ENCODE results near the gene FSTL4. TPM values are rescaled to one million over a fixed set of nuclear protein-coding genes. Genes with fewer than 3 reads are reported as not detected.

Gene FSTL4
- polyA plus RNA-seq, 1 donor (not counting 4 experiments of a cell fraction or from before 2014, with no cell fraction given): 1.7 TPM

DNA sequence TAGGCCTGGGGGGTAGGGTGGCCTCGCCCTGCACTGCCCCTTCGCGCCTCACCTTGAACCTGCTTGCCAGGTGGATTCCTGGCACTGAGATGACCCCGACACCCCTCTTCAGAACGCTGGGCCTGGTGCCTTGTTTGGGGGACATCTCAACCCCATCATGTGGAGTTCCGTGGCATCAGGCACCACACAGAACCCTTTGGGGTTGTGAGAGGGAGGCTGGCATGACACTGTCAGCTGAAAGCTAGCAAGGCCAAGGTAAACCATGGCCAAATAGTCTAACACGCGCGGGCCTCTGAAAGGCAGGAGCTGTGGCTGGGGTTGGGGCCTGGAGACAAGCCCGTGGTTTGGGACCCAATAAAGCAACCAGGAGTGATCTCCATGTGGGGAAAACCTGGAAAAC is 163.2 kb downstream of the FSTL4 start:
- TF ChIP-seq, protein P1, sequence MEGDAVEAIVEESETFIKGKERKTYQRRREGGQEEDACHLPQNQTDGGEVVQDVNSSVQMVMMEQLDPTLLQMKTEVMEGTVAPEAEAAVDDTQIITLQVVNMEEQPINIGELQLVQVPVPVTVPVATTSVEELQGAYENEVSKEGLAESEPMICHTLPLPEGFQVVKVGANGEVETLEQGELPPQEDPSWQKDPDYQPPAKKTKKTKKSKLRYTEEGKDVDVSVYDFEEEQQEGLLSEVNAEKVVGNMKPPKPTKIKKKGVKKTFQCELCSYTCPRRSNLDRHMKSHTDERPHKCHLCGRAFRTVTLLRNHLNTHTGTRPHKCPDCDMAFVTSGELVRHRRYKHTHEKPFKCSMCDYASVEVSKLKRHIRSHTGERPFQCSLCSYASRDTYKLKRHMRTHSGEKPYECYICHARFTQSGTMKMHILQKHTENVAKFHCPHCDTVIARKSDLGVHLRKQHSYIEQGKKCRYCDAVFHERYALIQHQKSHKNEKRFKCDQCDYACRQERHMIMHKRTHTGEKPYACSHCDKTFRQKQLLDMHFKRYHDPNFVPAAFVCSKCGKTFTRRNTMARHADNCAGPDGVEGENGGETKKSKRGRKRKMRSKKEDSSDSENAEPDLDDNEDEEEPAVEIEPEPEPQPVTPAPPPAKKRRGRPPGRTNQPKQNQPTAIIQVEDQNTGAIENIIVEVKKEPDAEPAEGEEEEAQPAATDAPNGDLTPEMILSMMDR (optimal IDR thresholded peaks at IDR 0.05 in 1 of 3, IDR thresholded peaks at IDR 0.05 in 1 of 3, conservative IDR thresholded peaks at IDR 0.05 in 1 of 3; ENCODE audit: extremely low read depth in 1 of 3, insufficient read depth in 2 of 3, low read length in 3 of 3): no peak
- TF ChIP-seq EZH2 (IDR thresholded peaks at IDR 0.05; ENCODE audit: low read length): no peak
- no peak overlapping the region for H3K4me2 ChIP-seq (ENCODE audit: control insufficient read depth, extremely low read depth, insufficient read depth, low read depth, low read length)
- H3K27me3 ChIP-seq (ENCODE audit: control insufficient read depth, extremely low read depth, insufficient read depth, low read length): peaks cover 8% of the 10 kb centered on the region
- H4K20me1 ChIP-seq (ENCODE audit: control insufficient read depth, extremely low read depth, insufficient read depth, low read length): no peaks in the 10 kb centered on the region
- no peak overlapping the region for H3K4me3 ChIP-seq (ENCODE audit: control insufficient read depth in 2 of 3, extremely low read depth in 1 of 3, insufficient read depth in 2 of 3, low read depth in 1 of 3, low read length in 3 of 3)
- no peaks in the 10 kb centered on the region for H3K9me1 ChIP-seq (ENCODE audit: control insufficient read depth, extremely low read depth, insufficient read depth, low read length)
- DNase-seq (ENCODE audit: low read depth, low spot score) (no peak), FAIRE-seq (no peak)
- H2AFZ ChIP-seq (ENCODE audit: control insufficient read depth, low read length): no peak overlapping the region
- H3K9me3 ChIP-seq (ENCODE audit: control insufficient read depth, low read depth, low read length): no peaks in the 10 kb centered on the region
- H3K27ac ChIP-seq (ENCODE audit: control insufficient read depth, insufficient read depth, low read length): no peak overlapping the region
- no peaks in the 10 kb centered on the region for H3K4me1 ChIP-seq (ENCODE audit: control insufficient read depth, extremely low read depth, insufficient read depth, low read length)
- H3K79me2 ChIP-seq (ENCODE audit: control insufficient read depth, insufficient read depth, low read length): no peaks in the 10 kb centered on the region
- H3K9ac ChIP-seq (ENCODE audit: control insufficient read depth, extremely low read depth, insufficient read depth, low read length): no peak overlapping the region
- dilution Hi-C loops (cut with MboI; ENCODE audit: extremely low pct_ligation_motif_present, low sequenced_read_pairs): no loop called here
- H3K36me3 ChIP-seq (ENCODE audit: control insufficient read depth in 2 of 2, extremely low read depth in 1 of 2, insufficient read depth in 2 of 2, low read length in 2 of 2): no peaks in the 10 kb centered on the region

DNA sequence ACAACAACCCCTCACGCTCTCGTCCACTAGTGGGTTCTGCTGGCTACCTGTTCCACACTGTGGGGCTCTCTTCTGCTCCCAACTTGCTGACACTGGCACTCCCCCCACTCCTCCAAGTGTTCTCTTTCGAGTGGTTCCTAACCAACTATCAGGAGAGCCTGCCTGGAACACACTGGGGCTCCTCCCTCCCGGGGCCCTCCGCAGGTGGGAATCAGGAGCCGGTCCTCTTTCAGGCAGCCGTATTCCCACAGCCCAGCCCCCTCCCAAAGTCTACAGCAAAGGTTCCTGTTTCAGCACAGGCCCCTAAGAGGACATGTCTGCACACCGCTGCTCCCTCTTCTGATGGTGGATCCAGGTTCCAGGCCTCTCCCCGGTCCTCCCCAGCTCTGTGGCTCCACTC is 165.9 kb downstream of the FSTL4 start:
- H3K9me3 ChIP-seq (ENCODE audit: control insufficient read depth, low read depth, low read length): no peaks in the 10 kb centered on the region
- TF ChIP-seq, protein P1 (optimal IDR thresholded peaks at IDR 0.05 in 1 of 3, IDR thresholded peaks at IDR 0.05 in 1 of 3, conservative IDR thresholded peaks at IDR 0.05 in 1 of 3; ENCODE audit: extremely low read depth in 1 of 3, insufficient read depth in 2 of 3, low read length in 3 of 3): no peak
- TF ChIP-seq EZH2 (IDR thresholded peaks at IDR 0.05; ENCODE audit: low read length): no peak
- H3K4me2 ChIP-seq (ENCODE audit: control insufficient read depth, extremely low read depth, insufficient read depth, low read depth, low read length): no peak overlapping the region
- no peak overlapping the region for H3K4me3 ChIP-seq (ENCODE audit: control insufficient read depth in 2 of 3, extremely low read depth in 1 of 3, insufficient read depth in 2 of 3, low read depth in 1 of 3, low read length in 3 of 3)
- H3K9me1 ChIP-seq (ENCODE audit: control insufficient read depth, extremely low read depth, insufficient read depth, low read length): no peaks in the 10 kb centered on the region
- H4K20me1 ChIP-seq (ENCODE audit: control insufficient read depth, extremely low read depth, insufficient read depth, low read length): no peaks in the 10 kb centered on the region
- no peaks in the 10 kb centered on the region for H3K4me1 ChIP-seq (ENCODE audit: control insufficient read depth, extremely low read depth, insufficient read depth, low read length)
- peaks cover 4% of the 10 kb centered on the region for H3K27me3 ChIP-seq (ENCODE audit: control insufficient read depth, extremely low read depth, insufficient read depth, low read length)
- H3K36me3 ChIP-seq (ENCODE audit: control insufficient read depth in 2 of 2, extremely low read depth in 1 of 2, insufficient read depth in 2 of 2, low read length in 2 of 2): no peaks in the 10 kb centered on the region
- dilution Hi-C loops (cut with MboI; ENCODE audit: extremely low pct_ligation_motif_present, low sequenced_read_pairs): no loop called here
- no peak overlapping the region for H3K27ac ChIP-seq (ENCODE audit: control insufficient read depth, insufficient read depth, low read length)
- no peaks in the 10 kb centered on the region for H3K79me2 ChIP-seq (ENCODE audit: control insufficient read depth, insufficient read depth, low read length)
- H3K9ac ChIP-seq (ENCODE audit: control insufficient read depth, extremely low read depth, insufficient read depth, low read length): no peak overlapping the region
- no peak for DNase-seq (ENCODE audit: low read depth, low spot score)
- H2AFZ ChIP-seq (ENCODE audit: control insufficient read depth, low read length): no peak overlapping the region
- no peak for FAIRE-seq

All from keratinocyte (primary cell).